Measurements from ENCODE around the gene STK38L. TPM values are rescaled to one million over a fixed set of nuclear protein-coding genes. Genes with fewer than 3 reads are reported as not detected.

Gene STK38L
- total and polyA plus RNA-seq, 2 of the 4 experiments (the other 2 are of a cell fraction): 5.1 to 7.2 TPM

GRCh38 chr12:27279826-27280225 is 35.7 kb downstream of the STK38L start:
- DNase-seq: no peak
- Histone ChIP-seq H4K91ac (ENCODE audit: insufficient read depth, low read depth, low read length) (no peak overlapping the region), H3K27ac (ENCODE audit: insufficient read depth, low read length) (no peak overlapping the region), H2BK20ac (ENCODE audit: low read depth, low read length) (no peak overlapping the region), H4K20me1 (ENCODE audit: insufficient read depth, low read length) (no peaks in the 10 kb centered on the region; the same call in 1 of the 2 replicates), H3K4ac (ENCODE audit: low read depth, low read length) (no peak overlapping the region), H3K9me3 (ENCODE audit: control insufficient read depth, insufficient read depth, low read length) (no peaks in the 10 kb centered on the region), H3K14ac (replicated peaks; ENCODE audit: low read depth, low read length) (no peak overlapping the region), H3K56ac (ENCODE audit: extremely low read depth, insufficient read depth, low read length) (no peak overlapping the region), H2BK5ac (ENCODE audit: low read depth, low read length, poor library complexity, severe bottlenecking) (no peak overlapping the region), H2BK15ac (ENCODE audit: low read depth, low read length) (no peak overlapping the region), H2AK9ac (replicated peaks; ENCODE audit: low read depth, low read length, poor library complexity) (no peak overlapping the region), H2BK120ac (ENCODE audit: low read depth, low read length) (no peak overlapping the region), H3K79me1 (ENCODE audit: low read depth in 1 of 2, low read length in 2 of 2) (peaks cover 9 to 40% of the 10 kb centered on the region in 2 experiments; a peak in 3 of 4 replicates), H3K18ac (ENCODE audit: low read depth, low read length) (no peak overlapping the region), H2AFZ (replicated peaks; ENCODE audit: low read length, poor library complexity) (no peak overlapping the region), H4K8ac (ENCODE audit: low read depth in 2 of 2, low read length in 2 of 2) (no peak overlapping the region), H3K9ac (ENCODE audit: low read depth, low read length) (no peak overlapping the region), H4K5ac (ENCODE audit: low read depth, low read length) (no peak overlapping the region), H2AK5ac (ENCODE audit: low read depth, low read length) (no peak overlapping the region), H3K36me3 (ENCODE audit: control insufficient read depth, insufficient read depth, low read length) (peaks cover 1% of the 10 kb centered on the region; the same call in 1 of the 2 replicates), H3K4me3 (ENCODE audit: insufficient read depth, low read depth, low read length) (no peak overlapping the region), H3K9me1 (ENCODE audit: insufficient read depth, low read length) (peaks cover 7% of the 10 kb centered on the region), H3K4me1 (ENCODE audit: control insufficient read depth, insufficient read depth, low read length) (peaks cover 10% of the 10 kb centered on the region), H3K23ac (ENCODE audit: low read depth, low read length) (no peak overlapping the region), H3K27me3 (ENCODE audit: control insufficient read depth, insufficient read depth, low read length) (no peaks in the 10 kb centered on the region), H3K4me2 (ENCODE audit: low read depth, low read length) (no peak overlapping the region)
- TF ChIP-seq CTCF (conservative IDR thresholded peaks at IDR 0.05; ENCODE audit: low read depth, low read length) (no peak), MAFK (IDR thresholded peaks at IDR 0.05; ENCODE audit: low read depth, low read length) (no peak), ELK1 (IDR thresholded peaks at IDR 0.05; ENCODE audit: borderline replicate concordance, low read depth, low read length) (no peak), SMC3 (IDR thresholded peaks at IDR 0.05; ENCODE audit: low read depth, low read length) (no peak), RAD21 (IDR thresholded peaks at IDR 0.05; ENCODE audit: low read length) (no peak), RCOR1 (IDR thresholded peaks at IDR 0.05; ENCODE audit: insufficient replicate concordance, low read length) (no peak), RFX5 (IDR thresholded peaks at IDR 0.05; ENCODE audit: low read depth, low read length) (no peak), CHD1 (IDR thresholded peaks at IDR 0.05; ENCODE audit: low read depth, low read length) (no peak), MXI1 (IDR thresholded peaks at IDR 0.05; ENCODE audit: borderline replicate concordance, low read depth, low read length) (no peak)
- ChIA-PET POLR2A (ENCODE audit: unreplicated experiment) (no interaction called here), CTCF (interaction anchor here (0.6 kb wide), 1 partner anchor 25 kb away, joined by 3 read pairs; no protein-coding TSS in a partner anchor)
- dilution Hi-C loops (cut with HindIII; ENCODE audit: low sequenced_read_pairs, unreplicated experiment) (no loop called here), intact Hi-C loops (cut with micrococcal nuclease) (no loop called here), in situ Hi-C loops (cut with MboI; ENCODE audit: low sequenced_read_pairs) (no loop called here)
- no CpG with 5 or more reads among the region's 2 CpGs for WGBS, 2 experiments (ENCODE audit: extremely low coverage in 2 of 2, insufficient read length in 1 of 2)
- ATAC-seq (ENCODE audit: low read depth): no peak
- BruUV-seq (replicated peaks): no TSS peak

Measured in IMR-90 (cell line).